Natural killer cell treated with Interleukin-12 subunit alpha and Interleukin-12 subunit beta and Interleukin-15 and Interleukin-18, amount 100 ng/mL, for 72 hours (primary cell): ENCODE data around the gene DEPDC4. TPM values are rescaled to one million over a fixed set of nuclear protein-coding genes. Genes with fewer than 3 reads are reported as not detected.
"Not testable (repeated sequence)": the region's sequence is repeated elsewhere in the genome, so short reads cannot be mapped to it uniquely, and the experiment has no call there.

ENCODE experiments used
- ATAC-seq, 2 donors: fragments of 150-1000 bp; cut with Tn5 transposase in 1 of 2; sonication (Bioruptor Pico), chemical (Tn5 transposase) in 1 of 2; 2 replicates each; pipeline ENCODE4 v1.10.0; 2021
- DNase-seq: peaks from one replicate; pipeline ENCODE4 v3.0.0; 2022; ENCODE audit warnings: low spot score
- H3K27ac Mint-ChIP-seq, 2 donors: 1 replicate in 1 of 2; 2 replicates in 1 of 2; pipeline ENCODE4 v1.8.0; 2022; ENCODE audit warnings: mixed read lengths in 2 of 2, mild to moderate bottlenecking in 1 of 2, moderate library complexity in 1 of 2
- H3K27me3 Mint-ChIP-seq, 2 donors: 1 replicate in 1 of 2; 2 replicates in 1 of 2; pipeline ENCODE4 v1.8.0; 2022; ENCODE audit warnings: mixed read lengths in 2 of 2
- H3K36me3 Mint-ChIP-seq: one replicate; pipeline ENCODE4 v1.8.0; 2022; ENCODE audit warnings: mixed read lengths
- H3K4me1 Mint-ChIP-seq, 2 donors: 1 replicate in 1 of 2; 2 replicates in 1 of 2; pipeline ENCODE4 v1.8.0; 2022; ENCODE audit warnings: low read depth in 2 of 2, mixed read lengths in 2 of 2, mild to moderate bottlenecking in 1 of 2
- H3K4me3 Mint-ChIP-seq: one replicate; pipeline ENCODE4 v1.8.0; 2022; ENCODE audit warnings: mixed read lengths
- H3K9me3 Mint-ChIP-seq: 2 replicates; pipeline ENCODE4 v1.8.0; 2022; ENCODE audit warnings: mixed read lengths
- total RNA-seq, 2 donors: library from RNA; stranded (reverse); gene quantifications; one replicate each; pipeline ENCODE4 v1.2.3, GENCODE V29; 2022

The DEPDC4 gene
- total RNA-seq, result 1 to 10 TPM in 1 of 2 donors, under 1 TPM in 1; 0.88 to 1.2 TPM

DNA sequence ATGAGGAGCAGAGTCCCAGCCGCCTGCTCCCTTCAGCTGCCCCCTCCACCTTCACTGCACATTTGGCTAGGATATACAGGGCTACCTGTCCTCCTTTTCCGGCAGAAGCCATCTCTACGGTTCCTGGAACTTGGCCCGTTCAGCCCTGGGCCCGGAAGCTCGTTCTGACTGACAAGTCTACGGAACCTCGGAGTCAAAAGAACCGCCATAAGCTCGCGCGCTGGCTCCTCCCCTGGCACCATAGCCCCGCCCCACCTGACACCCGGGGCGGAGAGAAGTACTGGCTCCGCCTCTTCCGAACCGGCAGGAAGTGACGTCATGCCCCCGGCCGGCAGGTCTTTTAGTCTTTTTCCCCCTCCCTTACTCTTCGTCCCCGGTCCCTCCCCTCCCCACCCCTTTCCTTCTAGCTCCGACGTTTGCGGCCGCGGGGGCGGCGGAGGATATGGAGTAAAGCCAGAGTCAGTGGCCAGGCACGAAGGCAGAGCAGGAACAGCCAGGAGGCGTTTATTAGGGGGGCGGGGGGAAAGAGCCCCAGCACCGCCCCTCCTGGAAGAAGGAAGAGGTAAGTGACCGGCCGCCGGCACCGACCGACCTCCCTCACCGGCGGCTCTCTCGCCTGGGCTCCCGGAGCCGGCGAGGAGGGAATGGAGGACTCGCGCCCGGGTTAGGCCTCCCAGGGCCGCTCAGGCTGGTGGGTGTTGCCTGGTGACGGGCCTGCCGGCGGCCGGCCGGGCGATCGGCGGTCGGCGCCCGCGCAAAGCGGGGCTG, at the start of gene DEPDC4, which contains the start of gene SCYL2:
Gene DEPDC4, minus strand, starts transcription at position 245 of the 768 bp plus-strand sequence. Its CDS starts 3 bp downstream, at position 242.
Gene SCYL2, plus strand, starts transcription at position 343 of the 768 bp plus-strand sequence. CDS start 15,794 bp downstream, outside the sequence.
- DNase-seq (peak; percentile 93), ATAC-seq (peak; percentile 96 to 97)
- Mint-ChIP-seq H3K4me1 (peaks cover 21 to 25% of the 10 kb centered on the region in 2 donors), H3K9me3 (no peaks in the 10 kb centered on the region), H3K27me3 (no peaks in the 10 kb centered on the region), H3K4me3 (peak within 1 kb of the TSS; percentile 98), H3K36me3 (no peaks in the 10 kb centered on the region), H3K27ac (peak within 1 kb of the TSS; percentile 94 to 95)

DNA sequence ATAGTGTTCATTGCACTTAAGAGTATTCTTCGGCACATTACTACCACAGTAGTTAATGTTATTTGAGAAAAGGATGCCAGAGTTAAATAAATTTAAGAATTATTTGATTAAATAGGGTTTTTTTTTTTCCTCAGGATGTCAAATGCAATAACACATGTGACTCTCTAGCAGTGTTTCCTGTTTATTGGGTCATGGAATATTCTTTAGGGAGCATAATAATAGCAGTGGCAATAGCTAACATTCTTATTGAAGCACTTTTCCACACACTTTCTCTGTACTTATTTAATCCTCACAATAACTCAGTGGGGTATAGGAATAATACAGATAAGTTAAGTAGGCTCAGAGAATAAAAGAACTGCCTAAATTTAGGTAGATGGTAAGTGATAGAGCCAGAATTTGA, 44.4 kb upstream of the DEPDC4 start:
- peaks cover 17% of the 10 kb centered on the region for H3K36me3 Mint-ChIP-seq

DNA sequence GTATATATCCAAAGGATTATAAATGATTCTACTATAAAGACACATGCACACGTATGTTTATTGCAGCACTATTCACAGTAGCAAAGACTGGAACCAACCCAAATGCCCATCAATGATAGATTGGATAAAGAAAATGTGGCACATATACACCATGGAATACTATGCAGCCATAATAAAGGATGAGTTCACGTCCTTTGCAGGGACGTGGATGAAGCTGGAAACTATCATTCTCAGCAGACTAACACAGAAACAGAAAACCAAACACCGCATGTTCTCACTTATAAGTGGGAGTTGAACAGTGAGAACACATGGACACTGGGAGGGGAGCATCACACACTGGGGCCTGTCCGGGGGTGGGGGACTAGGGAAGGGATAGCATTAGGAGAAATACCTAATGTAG, 41.3 kb upstream of the DEPDC4 start:
- not testable (repeated sequence) for ATAC-seq, H3K27me3 Mint-ChIP-seq, DNase-seq, H3K4me3 Mint-ChIP-seq, H3K27ac Mint-ChIP-seq
- Mint-ChIP-seq H3K36me3 (peaks cover 32% of the 10 kb centered on the region), H3K4me1 (peaks cover 15 to 23% of the 10 kb centered on the region in 2 donors), H3K9me3 (peaks cover 14% of the 10 kb centered on the region)

More for the DNA sequence above, 44.4 kb upstream of the DEPDC4 start:
- Mint-ChIP-seq H3K27me3 (no peaks in the 10 kb centered on the region), H3K4me1 (peaks cover 5% of the 10 kb centered on the region in 2 donors), H3K27ac (no peak overlapping the region), H3K4me3 (no peak overlapping the region), H3K9me3 (peaks cover 7% of the 10 kb centered on the region)
- DNase-seq (no peak), ATAC-seq (no peak)

DNA sequence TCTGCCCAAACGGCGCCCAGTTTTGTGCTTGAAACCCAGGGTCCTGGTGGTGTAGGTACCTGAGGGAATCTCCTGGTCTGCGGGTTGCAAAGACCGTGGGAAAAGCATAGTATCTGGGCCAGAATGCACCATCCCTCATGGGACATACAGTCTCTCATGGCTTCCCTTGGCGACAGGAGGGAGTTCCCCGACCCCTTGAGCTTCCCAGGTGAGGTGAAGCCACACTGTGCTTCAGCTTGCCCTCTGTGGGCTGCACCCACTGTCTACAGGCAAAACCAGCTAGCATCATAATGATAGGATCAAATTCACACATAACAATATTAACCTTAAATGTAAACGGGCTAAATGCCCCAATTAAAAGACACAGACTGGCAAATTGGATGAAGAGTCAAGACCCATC, 37.5 kb upstream of the DEPDC4 start:
- not testable (repeated sequence) for H3K27ac Mint-ChIP-seq, H3K27me3 Mint-ChIP-seq, ATAC-seq, DNase-seq, H3K4me3 Mint-ChIP-seq
- H3K36me3 Mint-ChIP-seq, result peaks cover 55% of the 10 kb centered on the region
- H3K4me1 Mint-ChIP-seq, result peaks cover 21 to 40% of the 10 kb centered on the region in 2 donors
- peaks cover 14% of the 10 kb centered on the region for H3K9me3 Mint-ChIP-seq

DNA sequence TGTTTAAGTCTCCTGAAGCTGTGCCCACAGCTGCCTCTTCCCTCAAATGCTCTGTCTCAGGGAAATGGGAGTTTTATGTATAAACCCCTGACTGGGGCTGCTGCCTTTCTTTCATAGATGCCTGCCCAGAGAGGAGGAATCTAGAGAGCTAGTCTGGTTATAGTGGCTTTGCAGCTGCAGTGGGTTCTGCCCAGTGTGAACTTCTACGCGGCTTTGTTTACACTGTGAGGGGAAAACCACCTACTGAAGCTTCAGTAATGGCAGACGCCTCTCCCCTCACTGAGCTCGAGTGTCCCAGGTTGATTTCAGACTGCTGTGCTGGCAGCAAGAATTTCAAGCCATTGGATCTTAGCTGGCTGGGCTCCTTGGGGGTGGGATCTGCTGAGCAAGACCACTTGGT, 37.0 kb upstream of the DEPDC4 start:
- ATAC-seq, result peak in 1 of 2 donors; percentile 69

DNA sequence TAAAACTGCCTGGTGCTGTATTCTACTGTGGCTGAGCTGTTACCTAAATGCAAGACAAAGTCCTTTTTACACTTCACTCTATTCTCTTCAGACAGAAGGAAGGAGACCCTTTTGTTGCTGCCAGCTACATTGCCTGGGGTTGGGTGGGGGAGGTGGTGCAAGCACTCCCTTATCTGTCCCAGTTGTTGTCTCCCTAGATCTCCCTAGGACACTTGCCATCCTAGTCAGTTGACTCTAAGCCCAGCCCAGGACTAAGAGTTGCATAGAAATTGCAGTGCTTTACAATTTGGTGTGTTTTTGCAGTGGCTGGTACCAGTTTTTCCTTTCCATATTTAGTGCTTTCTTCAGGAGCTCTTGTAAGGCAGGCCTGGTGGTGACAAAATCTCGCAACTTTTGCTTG, 35.2 kb upstream of the DEPDC4 start:
- no peak for DNase-seq
- peaks cover 11% of the 10 kb centered on the region for H3K9me3 Mint-ChIP-seq
- peak overlapping the region in 1 of 2 donors; percentile 30 for H3K27ac Mint-ChIP-seq
- H3K27me3 Mint-ChIP-seq, result no peaks in the 10 kb centered on the region
- peaks cover 57% of the 10 kb centered on the region for H3K36me3 Mint-ChIP-seq
- peaks cover 17 to 36% of the 10 kb centered on the region in 2 donors for H3K4me1 Mint-ChIP-seq
- no peak overlapping the region for H3K4me3 Mint-ChIP-seq
- ATAC-seq, result no peak

More for the DNA sequence above, 37.0 kb upstream of the DEPDC4 start:
- no peaks in the 10 kb centered on the region for H3K27me3 Mint-ChIP-seq
- H3K4me3 Mint-ChIP-seq, result peak overlapping the region; percentile 53
- peaks cover 17 to 36% of the 10 kb centered on the region in 2 donors for H3K4me1 Mint-ChIP-seq
- H3K9me3 Mint-ChIP-seq, result peaks cover 11% of the 10 kb centered on the region
- DNase-seq, result no peak
- peaks cover 57% of the 10 kb centered on the region for H3K36me3 Mint-ChIP-seq
- H3K27ac Mint-ChIP-seq, result no peak overlapping the region

DNA sequence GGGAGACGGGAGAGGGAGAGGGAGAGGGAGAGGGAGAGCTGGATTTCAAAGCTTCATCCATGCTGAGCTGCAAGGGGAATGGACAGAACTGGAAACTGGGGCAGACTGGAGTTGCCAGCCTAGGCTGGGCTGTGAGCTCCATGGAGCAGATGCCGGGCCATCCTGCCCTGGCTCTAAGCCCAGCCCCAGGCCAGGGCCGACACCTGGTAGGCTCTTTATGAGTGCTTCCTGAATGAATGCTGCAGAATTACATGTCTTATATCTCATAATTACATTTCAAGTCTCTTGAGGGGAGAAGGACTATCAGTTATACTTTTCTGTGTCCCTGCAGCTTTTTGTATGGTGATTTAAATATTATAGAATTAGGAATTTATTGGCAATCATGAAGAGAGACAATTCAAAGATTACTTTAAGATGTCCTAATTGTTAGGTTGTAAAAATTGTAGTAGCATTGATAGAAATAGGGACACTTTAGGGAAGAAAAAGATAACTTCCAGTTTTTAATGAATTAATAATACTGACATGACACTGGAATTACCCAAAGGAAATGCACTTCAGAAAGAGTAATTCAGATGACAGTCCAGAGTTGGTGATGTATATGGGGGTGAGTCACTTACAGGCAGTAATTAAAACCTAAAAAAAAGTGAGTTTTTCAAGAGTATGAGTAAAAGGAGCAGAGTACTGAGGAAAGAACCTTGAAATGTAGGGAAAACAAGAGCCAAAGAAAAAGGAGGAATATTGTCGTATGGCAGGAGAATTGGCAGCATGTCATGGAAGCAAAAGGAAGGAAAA, 29.1 kb upstream of the DEPDC4 start:
- peaks cover 26% of the 10 kb centered on the region for H3K36me3 Mint-ChIP-seq
- H3K4me1 Mint-ChIP-seq, result peaks cover 0 to 4% of the 10 kb centered on the region in 2 donors

DNA sequence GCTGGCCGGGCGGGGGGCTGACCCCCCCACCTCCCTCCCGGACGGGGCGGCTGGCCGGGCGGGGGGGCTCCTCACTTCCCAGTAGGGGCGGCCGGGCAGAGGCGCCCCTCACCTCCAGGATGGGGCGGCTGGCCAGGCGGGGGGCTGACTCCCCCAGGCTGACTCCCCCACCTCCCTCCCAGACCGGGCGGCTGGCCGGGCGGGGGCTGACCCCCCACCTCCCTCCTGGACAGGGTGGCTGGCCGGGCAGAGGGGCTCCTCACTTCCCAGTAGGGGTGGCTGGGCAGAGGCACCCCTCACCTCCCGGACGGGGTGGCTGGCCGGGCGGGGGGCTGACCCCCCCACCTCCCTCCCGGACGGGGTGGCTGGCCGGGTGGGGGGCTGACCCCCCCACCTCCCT, 27.5 kb upstream of the DEPDC4 start:
- H3K27me3 Mint-ChIP-seq, result not testable (repeated sequence)
- H3K36me3 Mint-ChIP-seq, result peaks cover 11% of the 10 kb centered on the region

More for the DNA sequence above, 29.1 kb upstream of the DEPDC4 start:
- no peaks in the 10 kb centered on the region for H3K27me3 Mint-ChIP-seq
- DNase-seq, result no peak
- H3K27ac Mint-ChIP-seq, result no peak overlapping the region
- no peaks in the 10 kb centered on the region for H3K9me3 Mint-ChIP-seq
- no peak overlapping the region for H3K4me3 Mint-ChIP-seq
- ATAC-seq, result no peak

DNA sequence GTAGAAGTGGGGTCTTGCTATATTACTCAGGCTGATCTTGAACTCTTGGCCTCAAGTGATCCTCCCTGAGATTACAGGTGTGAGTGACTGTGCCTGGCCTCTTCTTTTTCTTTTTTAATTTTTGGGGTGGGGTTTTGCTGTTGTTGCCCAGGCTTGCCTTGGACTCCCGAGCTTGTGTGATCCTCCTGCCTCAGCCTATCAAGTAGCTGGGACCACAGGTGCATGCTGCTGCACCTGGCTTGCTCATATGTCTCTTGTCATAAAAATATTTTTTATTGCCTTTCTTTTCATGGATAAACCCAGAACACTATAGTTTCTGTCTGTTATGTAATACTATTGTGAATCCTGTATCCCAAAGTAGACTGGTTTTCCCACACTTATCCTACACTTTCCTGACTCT, 26.1 kb upstream of the DEPDC4 start:
- Mint-ChIP-seq H3K4me1 (peaks cover 0 to 6% of the 10 kb centered on the region in 2 donors), H3K36me3 (peaks cover 9% of the 10 kb centered on the region), H3K27ac (no peak overlapping the region), H3K4me3 (no peak overlapping the region), H3K9me3 (no peaks in the 10 kb centered on the region), H3K27me3 (no peaks in the 10 kb centered on the region)
- DNase-seq, result no peak
- ATAC-seq, result no peak

More for the DNA sequence above, 27.5 kb upstream of the DEPDC4 start:
- not testable (repeated sequence) for ATAC-seq, H3K4me3 Mint-ChIP-seq, H3K27ac Mint-ChIP-seq, H3K9me3 Mint-ChIP-seq, DNase-seq, H3K4me1 Mint-ChIP-seq

DNA sequence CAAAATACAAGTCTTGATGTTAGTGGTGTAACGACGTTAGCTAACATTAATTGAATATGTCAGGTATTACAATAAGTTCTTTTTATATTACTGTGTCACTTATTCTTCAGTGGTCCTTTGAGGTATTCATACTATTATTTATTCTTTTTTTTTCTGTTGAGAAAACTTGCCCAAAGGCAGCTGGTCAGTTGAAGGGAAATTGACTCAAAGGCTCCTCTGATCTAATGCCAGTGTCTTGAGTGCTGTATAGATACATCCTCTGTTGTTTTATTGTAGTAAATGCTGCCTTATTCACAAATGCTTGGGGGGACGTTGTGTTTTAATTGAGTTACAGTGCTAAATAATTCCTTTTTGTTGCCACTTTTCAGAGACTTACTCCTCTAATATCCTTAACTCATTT, 23.1 kb upstream of the DEPDC4 start:
- Mint-ChIP-seq H3K9me3 (no peaks in the 10 kb centered on the region), H3K4me1 (peaks cover 0 to 2% of the 10 kb centered on the region in 2 donors), H3K27ac (no peak overlapping the region), H3K4me3 (no peak overlapping the region), H3K27me3 (no peaks in the 10 kb centered on the region), H3K36me3 (peaks cover 9% of the 10 kb centered on the region)
- ATAC-seq (no peak), DNase-seq (no peak)

DNA sequence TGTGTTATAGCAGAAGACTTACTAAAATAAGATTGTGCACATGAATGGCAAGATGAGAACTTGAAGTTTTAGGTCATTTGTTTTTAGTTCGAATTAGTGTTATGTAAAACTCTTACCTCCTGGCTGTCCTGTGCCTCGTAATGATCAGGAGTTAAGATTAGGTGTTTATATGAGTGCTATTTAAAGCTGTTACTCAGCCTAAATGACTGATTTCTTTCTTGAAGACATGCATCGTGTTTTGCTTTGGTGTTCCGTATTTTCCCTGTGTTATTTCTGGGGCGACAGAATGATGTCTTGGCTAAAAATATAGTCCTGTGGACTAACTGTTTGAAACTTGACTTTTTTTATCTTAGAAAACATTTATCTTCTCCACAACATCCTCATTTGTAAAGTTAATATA, 22.2 kb upstream of the DEPDC4 start:
- Mint-ChIP-seq H3K27ac (no peak overlapping the region), H3K4me1 (peaks cover 0 to 2% of the 10 kb centered on the region in 2 donors), H3K4me3 (no peak overlapping the region), H3K9me3 (no peaks in the 10 kb centered on the region), H3K36me3 (peaks cover 9% of the 10 kb centered on the region), H3K27me3 (no peaks in the 10 kb centered on the region)
- no peak for ATAC-seq
- no peak for DNase-seq

DNA sequence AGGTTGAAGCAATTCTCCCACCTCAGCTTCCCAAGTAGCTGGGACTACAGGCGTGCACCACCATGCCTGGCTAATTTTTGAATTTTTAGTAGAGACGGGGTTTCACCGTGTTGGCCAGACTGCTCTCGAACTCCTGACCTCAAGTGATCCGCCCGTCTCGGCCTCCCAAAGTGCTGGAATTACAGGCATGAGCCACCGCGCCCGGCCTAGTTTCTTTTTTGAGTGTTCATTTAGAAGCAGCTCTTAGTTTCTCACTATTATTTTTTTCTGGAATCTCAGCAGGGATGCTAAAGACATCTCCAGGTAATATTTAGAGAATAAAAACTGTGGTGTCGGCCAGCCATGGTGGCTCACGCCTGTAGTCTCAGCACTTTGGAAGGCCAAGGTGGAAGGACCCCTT, 17.7 kb upstream of the DEPDC4 start:
- H3K4me3 Mint-ChIP-seq, H3K36me3 Mint-ChIP-seq, H3K9me3 Mint-ChIP-seq, ATAC-seq, H3K27me3 Mint-ChIP-seq, H3K27ac Mint-ChIP-seq, DNase-seq: not testable (repeated sequence)
- H3K4me1 Mint-ChIP-seq, result peaks cover 7 to 11% of the 10 kb centered on the region in 2 donors

DNA sequence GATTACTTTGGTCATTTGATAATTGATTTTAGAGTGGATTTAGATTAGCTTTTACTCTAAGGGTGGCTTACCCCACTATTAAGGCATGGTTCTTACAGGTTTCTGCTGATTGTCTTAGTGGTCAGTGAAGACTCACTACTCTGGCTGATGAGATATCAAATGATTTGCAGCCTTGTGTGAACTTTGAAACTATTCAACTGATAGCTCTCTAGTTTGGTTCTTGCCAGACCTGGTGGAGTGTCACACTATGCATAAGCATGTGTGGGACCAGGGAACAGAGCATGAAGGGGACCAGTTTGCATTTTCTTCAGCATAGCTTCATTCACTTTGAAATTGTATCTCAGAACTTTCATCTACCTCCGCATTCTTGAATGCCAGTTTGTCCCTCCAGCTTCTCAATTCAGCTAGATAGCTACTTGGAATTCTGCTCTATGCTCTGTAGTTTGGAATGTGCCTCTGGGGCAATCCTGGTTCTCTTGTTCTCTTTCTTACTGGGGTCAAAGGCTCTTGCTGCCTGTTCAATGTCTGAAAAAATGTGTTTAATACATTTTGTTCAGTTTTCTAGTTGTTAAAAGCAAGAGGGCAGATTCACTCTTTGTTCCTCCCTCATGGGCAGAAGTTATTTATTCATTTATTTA, 12.8 kb upstream of the DEPDC4 start:
- Mint-ChIP-seq H3K4me1 (peaks cover 20 to 30% of the 10 kb centered on the region in 2 donors), H3K27me3 (no peaks in the 10 kb centered on the region), H3K4me3 (no peak overlapping the region), H3K36me3 (no peaks in the 10 kb centered on the region), H3K9me3 (no peaks in the 10 kb centered on the region), H3K27ac (no peak overlapping the region)
- DNase-seq (no peak), ATAC-seq (no peak)
